Measurements from ENCODE around the gene ZDHHC8. TPM values are rescaled to one million over a fixed set of nuclear protein-coding genes. Genes with fewer than 3 reads are reported as not detected.

The ZDHHC8 gene
- total and polyA plus RNA-seq, 2 donors (not counting 3 experiments of a cell fraction or from before 2014, with no cell fraction given), result 49.8 to 131 TPM

- Histone ChIP-seq H3K9me3 (replicated peaks; ENCODE audit: control insufficient read depth, insufficient read depth, low read length) (no peaks in the 10 kb centered on the region), H3K9ac (replicated peaks; ENCODE audit: extremely low read depth, insufficient read depth, low read length) (no peak overlapping the region), H4K20me1 (replicated peaks; ENCODE audit: control insufficient read depth, extremely low read depth, insufficient read depth, low read length) (no peaks in the 10 kb centered on the region), H3K27ac (ENCODE audit: insufficient read depth, low read depth, low read length) (no peak overlapping the region), H3K79me2 (ENCODE audit: control insufficient read depth, insufficient read depth, low read length) (peaks cover 33% of the 10 kb centered on the region), H3K4me3 (replicated peaks in 1 of 3; ENCODE audit: insufficient read depth in 1 of 3, low read depth in 1 of 3, low read length in 3 of 3) (no peak overlapping the region), H3K4me2 (ENCODE audit: insufficient read depth, low read length) (no peak overlapping the region), H3K36me3 (ENCODE audit: control insufficient read depth in 2 of 2, extremely low read depth in 1 of 2, insufficient read depth in 2 of 2, low read length in 2 of 2) (peaks cover 5 to 29% of the 10 kb centered on the region in 2 experiments), H2AFZ (ENCODE audit: low read depth, low read length) (no peak overlapping the region), H3K9me1 (replicated peaks; ENCODE audit: control insufficient read depth, extremely low read depth, insufficient read depth, low read length) (no peaks in the 10 kb centered on the region), H3K4me1 (ENCODE audit: control insufficient read depth, extremely low read depth, insufficient read depth, low read length) (no peaks in the 10 kb centered on the region), H3K27me3 (ENCODE audit: control insufficient read depth in 2 of 2, insufficient read depth in 2 of 2, low read length in 2 of 2) (no peaks in the 10 kb centered on the region)
- no peak for FAIRE-seq
- no peak for TF ChIP-seq POLR2A (IDR thresholded peaks at IDR 0.05; ENCODE audit: low read depth, low read length)
- TF ChIP-seq, protein P1, sequence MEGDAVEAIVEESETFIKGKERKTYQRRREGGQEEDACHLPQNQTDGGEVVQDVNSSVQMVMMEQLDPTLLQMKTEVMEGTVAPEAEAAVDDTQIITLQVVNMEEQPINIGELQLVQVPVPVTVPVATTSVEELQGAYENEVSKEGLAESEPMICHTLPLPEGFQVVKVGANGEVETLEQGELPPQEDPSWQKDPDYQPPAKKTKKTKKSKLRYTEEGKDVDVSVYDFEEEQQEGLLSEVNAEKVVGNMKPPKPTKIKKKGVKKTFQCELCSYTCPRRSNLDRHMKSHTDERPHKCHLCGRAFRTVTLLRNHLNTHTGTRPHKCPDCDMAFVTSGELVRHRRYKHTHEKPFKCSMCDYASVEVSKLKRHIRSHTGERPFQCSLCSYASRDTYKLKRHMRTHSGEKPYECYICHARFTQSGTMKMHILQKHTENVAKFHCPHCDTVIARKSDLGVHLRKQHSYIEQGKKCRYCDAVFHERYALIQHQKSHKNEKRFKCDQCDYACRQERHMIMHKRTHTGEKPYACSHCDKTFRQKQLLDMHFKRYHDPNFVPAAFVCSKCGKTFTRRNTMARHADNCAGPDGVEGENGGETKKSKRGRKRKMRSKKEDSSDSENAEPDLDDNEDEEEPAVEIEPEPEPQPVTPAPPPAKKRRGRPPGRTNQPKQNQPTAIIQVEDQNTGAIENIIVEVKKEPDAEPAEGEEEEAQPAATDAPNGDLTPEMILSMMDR (IDR thresholded peaks at IDR 0.05; ENCODE audit: extremely low read depth in 1 of 2, insufficient read depth in 1 of 2, low read depth in 1 of 2, low read length in 2 of 2), result no peak
- no peak for TF ChIP-seq GATA2 (IDR thresholded peaks at IDR 0.05; ENCODE audit: insufficient read depth, insufficient read length, low read depth, low read length)
- no peak for TF ChIP-seq JUN (IDR thresholded peaks at IDR 0.05; ENCODE audit: borderline replicate concordance, insufficient read depth, insufficient read length, low read depth)
- POLR2A ChIA-PET, result no interaction called here
- no peak for DNase-seq (ENCODE audit: low read depth, low spot score)
- dilution Hi-C loops (cut with MboI; ENCODE audit: extremely low pct_ligation_motif_present, low sequenced_read_pairs), result no loop called here
- intact Hi-C loops (cut with micrococcal nuclease), result no loop called here
- CTCF ChIA-PET, result interaction anchor here (0.6 kb wide), 1 partner anchor 8 kb away, joined by 4 read pairs; the partner anchor contains the start of gene TRMT2A
- no TSS peak for BruUV-seq (replicated peaks)
Observed at GRCh38 chr22:20125201-20126174, 6.1 kb upstream of the ZDHHC8 start.
